8988T (cell line): ENCODE data around the gene ZFYVE27.
A peak's percentile ranks its signal among the peaks of the same experiment; 100 is the strongest.

ENCODE experiments used
- DNase-seq: peaks from one replicate; pipeline ENCODE4 v3.0.0; 2011

ZFYVE27 gene

DNA sequence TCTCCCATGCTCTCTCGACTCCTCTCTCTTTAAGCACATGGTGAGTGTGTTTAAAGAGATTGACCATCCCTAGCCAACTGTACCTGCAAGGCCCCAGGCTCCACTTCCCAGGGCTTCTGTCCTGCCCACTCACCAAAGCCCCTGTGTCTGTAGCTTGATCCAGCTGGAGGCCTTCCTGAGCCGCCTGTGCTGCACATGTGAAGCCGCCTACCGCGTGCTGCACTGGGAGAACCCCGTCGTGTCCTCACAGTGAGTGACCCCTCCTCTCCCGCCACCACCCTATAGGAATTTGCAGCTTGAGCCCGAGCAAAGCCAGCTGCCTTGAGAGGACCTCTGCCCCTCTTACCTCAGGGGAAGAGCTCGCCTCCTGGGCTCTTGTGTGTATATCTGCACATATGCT lies 11.2 kb downstream of the ZFYVE27 start:
- DNase-seq, result no peak

DNA sequence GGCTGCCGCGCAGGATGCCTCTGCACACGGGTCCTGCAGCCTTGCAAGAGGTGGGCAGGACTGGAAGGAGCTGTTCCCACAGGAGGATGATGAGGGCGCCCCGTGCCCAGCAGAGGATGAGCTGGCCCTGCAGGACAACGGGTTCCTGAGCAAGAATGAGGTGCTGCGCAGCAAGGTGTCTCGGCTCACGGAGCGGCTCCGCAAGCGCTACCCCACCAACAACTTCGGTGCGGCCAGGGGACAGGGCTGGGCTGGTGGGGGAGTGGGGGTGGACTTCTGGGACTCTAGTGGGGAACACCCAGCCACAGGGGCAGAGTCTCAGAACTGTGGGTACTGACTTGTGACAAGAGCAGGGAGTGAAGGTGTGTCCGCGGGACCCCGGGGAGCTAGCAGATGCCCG lies 16.0 kb downstream of the ZFYVE27 start:
- no peak for DNase-seq

DNA sequence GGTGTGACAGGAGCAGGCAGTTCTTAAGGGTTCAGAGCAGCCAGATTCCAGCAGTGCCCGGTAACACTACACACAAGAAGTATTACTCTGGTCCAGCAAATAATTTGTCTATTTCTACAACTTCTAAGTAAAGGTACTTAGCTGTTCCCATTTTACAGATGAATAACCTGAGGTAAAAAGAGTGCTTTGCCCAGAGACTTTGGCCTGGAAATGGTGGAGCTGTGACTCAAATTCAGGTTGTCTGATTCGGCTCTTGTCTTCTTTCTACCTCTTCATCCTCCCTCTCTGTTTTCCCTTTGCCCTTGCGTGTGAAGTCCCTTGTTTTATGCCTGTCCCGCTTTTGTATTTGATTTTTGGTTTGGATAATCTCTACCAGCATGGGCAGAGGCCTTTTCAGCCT lies 17.8 kb downstream of the ZFYVE27 start:
- DNase-seq, result no peak

- no peak for DNase-seq
Measured at GRCh38 chr10:97755718-97756117, 18.8 kb downstream of the ZFYVE27 start.

DNA sequence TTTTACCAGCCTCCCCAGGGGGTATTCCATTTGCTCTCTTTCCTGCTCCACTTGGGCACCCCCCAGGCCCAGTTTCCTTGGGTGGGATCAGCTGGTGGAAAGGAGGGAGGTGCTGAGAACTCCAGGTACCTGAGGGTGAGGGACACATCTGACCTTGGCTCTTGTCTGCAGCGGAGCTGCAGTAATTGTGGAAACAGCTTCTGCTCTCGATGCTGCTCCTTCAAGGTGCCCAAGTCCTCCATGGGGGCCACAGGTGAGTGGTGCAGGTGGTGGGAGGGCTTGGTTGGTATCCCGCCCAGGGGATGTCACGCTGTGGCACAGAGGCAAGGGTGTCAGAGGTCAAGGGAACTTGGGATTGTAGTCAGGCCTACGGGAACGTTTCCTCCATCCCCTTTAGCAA lies 20.5 kb downstream of the ZFYVE27 start:
- no peak for DNase-seq

DNA sequence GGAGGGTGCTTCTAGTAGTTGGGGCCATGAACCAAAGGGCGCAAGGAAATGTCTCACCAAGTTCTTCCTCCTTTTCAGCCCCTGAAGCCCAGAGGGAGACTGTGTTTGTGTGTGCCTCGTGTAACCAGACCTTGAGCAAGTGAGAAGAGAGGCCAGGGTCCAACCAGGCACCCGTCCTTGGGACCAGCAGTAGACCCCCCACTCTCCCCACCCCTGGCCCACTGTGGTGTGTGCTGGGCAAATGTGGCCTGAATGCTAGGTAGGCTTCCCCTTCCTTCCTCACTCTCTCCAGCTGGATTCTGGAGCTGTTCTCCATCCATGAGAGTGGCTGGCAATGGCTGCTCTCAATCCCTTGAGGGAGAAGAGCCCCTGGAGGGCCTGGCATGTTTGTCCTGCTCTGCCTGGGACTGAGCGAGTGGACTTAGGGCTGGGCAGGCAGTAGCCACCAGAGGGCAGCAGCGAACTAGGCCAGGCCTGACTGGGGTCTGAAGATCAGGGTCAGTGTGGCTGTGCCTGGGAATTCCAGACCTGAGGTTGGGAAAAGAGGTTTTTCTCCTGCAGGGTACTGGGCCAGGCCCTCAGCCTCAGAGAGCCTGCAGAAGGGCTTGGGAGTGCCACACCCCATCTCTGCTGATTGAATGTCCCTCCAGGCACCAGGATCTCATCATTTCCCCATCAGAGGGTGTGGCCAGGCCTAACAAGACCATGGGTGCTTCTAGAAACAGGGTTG lies 22.4 kb downstream of the ZFYVE27 start:
- peak; percentile 95 for DNase-seq

GRCh38 chr10:97759946-97760345 lies 23.0 kb downstream of the ZFYVE27 start:
- no peak for DNase-seq

GRCh38 chr10:97760461-97761257 lies 23.7 kb downstream of the ZFYVE27 start:
- DNase-seq, result no peak

GRCh38 chr10:97761331-97761865 lies 24.5 kb downstream of the ZFYVE27 start:
- DNase-seq, result no peak

GRCh38 chr10:97762056-97762455 lies 25.1 kb downstream of the ZFYVE27 start:
- no peak for DNase-seq

DNA sequence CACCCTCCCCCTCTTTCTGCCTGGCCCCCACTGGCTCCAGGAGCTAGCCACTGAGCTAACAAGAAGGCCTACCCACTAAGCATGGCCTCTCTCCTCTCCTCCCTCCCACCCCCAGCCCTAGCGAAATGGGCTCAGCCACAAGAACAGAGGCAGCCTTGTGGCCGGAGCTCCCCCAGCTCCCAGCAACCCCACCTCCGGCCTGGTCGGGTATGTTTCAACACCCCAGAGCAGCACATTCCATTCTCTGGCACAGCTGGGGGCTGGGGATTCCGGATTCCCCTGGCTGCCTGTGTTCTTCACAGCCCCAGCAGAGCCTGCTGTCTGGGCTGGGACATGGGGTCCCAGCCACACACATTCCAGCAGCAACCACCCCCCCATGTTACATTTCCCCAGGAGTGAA lies 25.9 kb downstream of the ZFYVE27 start:
- no peak for DNase-seq

DNA sequence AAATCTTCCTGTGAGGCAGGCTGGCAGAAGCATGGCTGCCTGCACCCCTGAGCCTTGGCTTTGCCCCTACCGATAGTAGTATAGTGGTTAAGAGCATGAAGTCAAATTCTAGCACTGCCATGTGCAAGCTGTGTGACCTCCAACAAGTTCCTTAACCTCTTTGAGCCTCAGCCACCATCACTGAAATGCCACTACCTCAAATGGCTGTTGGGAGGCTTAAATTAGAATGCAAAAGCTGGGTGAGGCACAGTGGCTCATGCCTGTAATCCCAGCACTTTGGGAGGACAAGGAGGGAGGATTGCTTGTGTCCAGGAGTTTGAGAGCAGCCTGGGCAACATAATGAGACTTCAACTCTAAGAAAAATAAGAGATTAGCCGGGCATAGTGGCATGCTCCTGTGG lies 26.5 kb downstream of the ZFYVE27 start:
- no peak for DNase-seq

- DNase-seq, result no peak
Measured at GRCh38 chr10:97763947-97764346, 27.0 kb downstream of the ZFYVE27 start.

DNA sequence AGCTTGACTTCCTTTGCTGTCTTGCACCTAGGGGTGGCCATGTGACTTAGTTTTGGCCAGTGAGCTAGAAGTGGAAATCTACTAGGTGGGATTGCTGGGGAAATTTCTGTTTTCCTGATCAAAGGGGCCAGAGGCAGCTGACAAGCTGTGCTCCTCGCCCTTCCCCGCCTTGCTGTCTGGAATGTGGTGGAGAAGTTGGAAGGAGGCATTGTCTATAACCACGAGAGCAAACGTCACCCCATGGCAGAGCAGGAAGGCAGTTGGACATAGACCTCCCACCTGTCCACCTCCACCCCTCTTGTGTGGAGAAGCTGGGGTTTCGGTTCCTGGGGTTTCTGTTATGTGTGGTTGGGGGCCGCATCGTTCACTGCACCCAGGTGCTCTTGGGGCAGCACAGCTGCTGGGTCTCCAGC lies 27.6 kb downstream of the ZFYVE27 start:
- no peak for DNase-seq

- DNase-seq, result no peak
Measured at GRCh38 chr10:97765201-97765600, 28.3 kb downstream of the ZFYVE27 start.

DNA sequence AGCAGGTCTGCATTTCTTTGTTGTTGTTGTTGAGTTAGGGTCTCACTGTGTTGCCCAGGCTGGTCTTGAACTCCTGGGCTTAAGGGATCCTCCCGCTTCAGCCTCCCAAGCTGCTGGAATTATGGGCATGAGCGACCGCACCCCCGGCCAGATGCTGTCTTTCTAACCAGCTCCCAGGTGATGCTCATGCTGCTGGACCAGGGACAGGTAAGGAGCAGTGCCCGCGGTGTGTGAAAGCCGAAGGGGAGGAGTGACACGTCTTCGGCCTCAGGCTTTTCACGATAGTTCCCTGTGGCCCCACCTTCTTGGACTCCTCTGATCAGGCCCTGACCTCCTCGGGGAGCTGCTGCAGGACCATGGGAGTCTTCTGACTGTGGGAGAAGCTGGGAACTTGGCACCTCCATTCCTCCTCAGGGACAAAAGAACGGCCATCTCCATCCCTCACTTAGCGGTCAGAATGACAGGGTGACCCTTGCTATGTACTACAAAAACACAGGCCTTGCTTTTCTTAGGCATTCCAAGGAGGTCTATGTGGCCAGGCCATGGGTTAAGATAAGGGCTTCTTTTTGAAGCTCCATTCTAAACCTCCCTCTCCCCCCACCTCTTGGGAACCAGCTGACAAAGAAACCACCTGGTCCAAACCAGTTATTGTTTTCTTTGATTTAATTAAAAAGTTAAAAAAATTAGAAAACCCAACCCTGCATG lies 29.3 kb downstream of the ZFYVE27 start:
- DNase-seq, result peak; percentile 7

DNA sequence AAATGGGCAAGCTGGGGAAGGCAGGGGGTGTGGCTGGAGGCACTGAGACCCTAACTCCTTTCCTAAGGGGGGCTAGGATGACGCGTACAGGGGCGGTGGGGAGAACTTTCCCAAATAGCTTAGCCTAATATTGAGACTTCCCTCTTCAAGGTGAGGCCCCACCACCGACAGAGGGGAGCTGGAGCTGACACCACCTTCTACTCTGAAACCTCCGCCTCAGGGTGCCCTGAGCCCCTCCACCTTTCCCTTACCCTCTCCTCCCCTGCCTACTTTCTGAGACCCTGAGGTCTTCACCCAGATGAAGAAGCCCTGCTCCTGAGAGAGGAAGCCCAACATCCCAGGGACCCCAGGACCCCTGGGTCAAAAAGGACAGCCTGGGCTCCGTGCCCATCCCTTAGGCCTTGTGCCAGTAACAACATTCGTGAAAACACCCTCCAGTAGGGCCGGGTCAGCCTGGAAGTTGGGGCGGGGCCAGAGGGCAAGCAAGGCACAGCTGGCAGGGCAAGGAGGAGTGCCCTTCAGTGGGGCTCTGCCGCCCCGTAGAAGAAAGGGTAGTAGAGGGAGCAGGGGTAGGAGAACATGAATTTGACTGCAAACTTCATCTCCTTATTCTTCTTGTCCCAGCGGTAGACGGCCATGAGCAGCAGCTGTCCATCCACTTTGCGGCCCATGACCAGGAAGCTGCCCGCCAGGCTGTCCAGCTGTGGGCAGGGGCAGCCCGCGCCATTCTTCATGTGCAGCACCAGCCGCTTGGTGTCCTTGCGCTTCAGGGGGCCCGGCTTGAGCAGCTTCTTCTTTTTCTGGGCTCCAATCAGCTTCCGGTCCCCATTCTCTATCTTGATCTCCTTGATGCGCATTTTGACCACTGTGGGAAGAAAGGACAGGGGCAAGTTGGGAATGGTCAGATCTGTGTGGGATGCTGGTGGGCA lies 30.3 kb downstream of the ZFYVE27 start:
- peak; percentile 20 for DNase-seq

DNA sequence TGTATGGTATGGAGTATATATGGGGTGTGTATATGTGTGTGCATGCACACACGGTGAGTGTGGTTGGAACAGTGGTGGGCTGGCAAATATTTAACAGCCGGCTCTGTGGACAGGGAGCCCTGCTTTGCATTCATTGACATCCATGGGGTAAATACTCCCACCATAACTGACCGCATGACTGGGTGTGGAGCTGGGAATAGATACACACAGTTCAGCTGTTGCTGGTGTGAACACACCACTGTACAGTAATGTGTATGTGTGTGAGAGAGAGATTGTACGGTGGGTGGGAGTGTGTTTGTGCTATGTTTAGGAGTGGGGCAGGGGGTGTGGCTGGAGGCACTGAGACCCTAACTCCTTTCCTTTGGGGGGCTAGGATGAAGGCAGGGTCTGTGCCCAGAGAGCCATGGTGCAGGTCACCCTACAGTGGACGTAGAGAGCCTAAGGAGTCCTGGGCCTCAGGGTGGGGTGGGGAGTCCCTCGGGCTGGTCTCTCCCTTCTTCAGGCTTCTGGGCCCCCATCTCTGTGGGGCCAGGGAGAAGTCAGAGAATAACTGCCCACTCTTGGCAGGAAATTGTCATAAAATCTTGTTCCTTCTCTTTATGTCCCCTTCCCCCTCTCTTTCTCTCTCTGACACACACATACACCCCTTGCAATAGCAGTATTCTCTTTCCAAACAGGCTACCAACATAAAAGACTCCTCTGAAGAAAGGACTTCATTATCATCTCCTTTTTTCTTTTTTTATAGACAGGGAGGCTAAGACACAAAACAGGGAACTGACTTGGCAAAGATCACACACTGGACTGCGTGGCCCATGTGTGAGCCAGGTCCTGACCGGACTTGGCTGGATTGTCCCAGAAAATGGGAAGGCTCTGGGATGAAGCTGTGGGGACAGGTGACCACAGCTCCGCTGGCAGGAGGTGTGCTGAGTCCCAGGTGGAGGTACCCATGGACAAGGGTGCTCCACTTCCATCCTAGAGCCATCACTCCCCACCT lies 31.7 kb downstream of the ZFYVE27 start:
- DNase-seq, result peak; percentile 10

GRCh38 chr10:97770255-97770654 lies 33.3 kb downstream of the ZFYVE27 start:
- no peak for DNase-seq

GRCh38 chr10:97771055-97771891 lies 34.3 kb downstream of the ZFYVE27 start:
- peak; percentile 84 for DNase-seq
